HCT116 (cell line): ENCODE data around the gene CDK11A. TPM values are rescaled to one million over a fixed set of nuclear protein-coding genes. Genes with fewer than 3 reads are reported as not detected.

Experiments
- ATAC-seq: fragments of 200-7000 bp; cut with Tn5 transposase; 2 replicates; pipeline ENCODE4 v1.9.1; 2020; ENCODE audit warnings: mild to moderate bottlenecking, moderate library complexity
- BruUV-seq: library from RNA; stranded (reverse); fragments of 400-500 nt; replicated peaks from 2 replicates; lab custom pipeline; 2021; lab: Mats Ljungman, UMichigan
- CTCF ChIA-PET: fragments of 300-600 bp; sonication (Branson Sonifier 250); formaldehyde crosslinking; loops from one replicate; lab custom pipeline; 2021; ENCODE audit warnings: antibody characterized with exemption; lab: Charles Lee
- POLR2A ChIA-PET: fragments of 300-600, 350-600 bp; sonication (Branson Sonifier 250); formaldehyde crosslinking; loops from one replicate; lab custom pipeline; 2021; ENCODE audit warnings: antibody characterized with exemption; lab: Charles Lee
- RAD21 ChIA-PET, 2 experiments: fragments of 300-600 bp; sonication (Branson Sonifier 250); formaldehyde crosslinking; loops; one replicate each; lab custom pipeline; 2023; ENCODE audit warnings: low total read pairs in 2 of 2; ENCODE audit not compliant: uncharacterized antibody in 2 of 2, unreplicated experiment in 2 of 2, low non-redundant PET in 1 of 2; lab: Charles Lee
- DNase-seq: peaks from one replicate; pipeline ENCODE4 v3.0.0-alpha.2; 2010; ENCODE audit warnings: low read depth, low spot score
- H2AFZ ChIP-seq: fragments of 200-600 bp; shearing (Covaris generic), sonication (generic); 2 replicates; pipeline ENCODE4 v1.6.1; 2017; ENCODE audit warnings: low read depth, mixed run types, mixed read lengths, antibody characterized with exemption, low read length; ENCODE audit not compliant: poor library complexity, severe bottlenecking
- H3K27ac ChIP-seq: 2 replicates; pipeline ENCODE4 v1.5.1; 2012; ENCODE audit warnings: low read depth, low read length
- H3K27me3 ChIP-seq: fragments of 200-600 bp; sonication (generic); 2 replicates; pipeline ENCODE4 v1.6.1; 2016; ENCODE audit warnings: mixed run types, low read length, mixed read lengths; ENCODE audit not compliant: insufficient read depth
- H3K36me3 ChIP-seq, 2 experiments: fragments of 200-500 bp in 1 of 2; fragments of 200-600 bp in 1 of 2; sonication (Bioruptor generic) in 1 of 2; sonication (generic) in 1 of 2; 2 replicates each; pipeline versions ENCODE4 v1.5.1 to v1.6.1; 2014 to 2016; ENCODE audit warnings: low read length in 2 of 2, inconsistent platforms in 1 of 2, mixed read lengths in 1 of 2, mixed run types in 1 of 2; ENCODE audit not compliant: insufficient read depth in 2 of 2, control insufficient read depth in 1 of 2
- H3K4me1 ChIP-seq, 2 experiments: fragments of 200-600 bp in 1 of 2; sonication (generic) in 1 of 2; 2 replicates each; pipeline versions ENCODE4 v1.5.1 to v1.6.1; 2012 to 2017; ENCODE audit warnings: low read length in 2 of 2, inconsistent platforms in 1 of 2, mild to moderate bottlenecking in 1 of 2, mixed read lengths in 1 of 2, mixed run types in 1 of 2, moderate library complexity in 1 of 2; ENCODE audit not compliant: insufficient read depth in 2 of 2, control insufficient read depth in 1 of 2
- H3K4me2 ChIP-seq: fragments of 200-600 bp; sonication (generic); 2 replicates; pipeline ENCODE4 v1.6.1; 2017; ENCODE audit warnings: mixed run types, low read length, mixed read lengths
- H3K4me3 ChIP-seq, 2 experiments: fragments of 200-600 bp in 1 of 2; sonication (generic) in 1 of 2; replicated peaks in 1 of 2; 2 replicates each; pipeline ENCODE4 v1.5.1; 2011 to 2016; ENCODE audit warnings: low read length in 2 of 2, control low read depth in 1 of 2, low read depth in 1 of 2, mild to moderate bottlenecking in 1 of 2, mixed read lengths in 1 of 2, mixed run types in 1 of 2
- H3K79me2 ChIP-seq: fragments of 200-600 bp; sonication (generic); 2 replicates; pipeline ENCODE4 v1.6.1; 2017; ENCODE audit warnings: mild to moderate bottlenecking, mixed run types, low read length, moderate library complexity, mixed read lengths; ENCODE audit not compliant: insufficient read depth
- H3K9ac ChIP-seq: fragments of 200-600 bp; sonication (generic); 2 replicates; pipeline ENCODE4 v1.6.1; 2016; ENCODE audit warnings: low read length, mixed read lengths
- H3K9me2 ChIP-seq: fragments of 200-600 bp; sonication (generic), shearing (Covaris generic); 2 replicates; pipeline ENCODE4 v1.6.1; 2017; ENCODE audit warnings: mixed run types, mild to moderate bottlenecking, moderate library complexity; ENCODE audit not compliant: insufficient read depth
- H3K9me3 ChIP-seq, 2 experiments: fragments of 200-500 bp in 1 of 2; fragments of 200-600 bp in 1 of 2; sonication (Bioruptor generic) in 1 of 2; sonication (generic) in 1 of 2; 2 replicates each; pipeline ENCODE4 v1.6.1; 2014 to 2017; ENCODE audit warnings: low read length in 2 of 2, mixed read lengths in 2 of 2, inconsistent platforms in 1 of 2, low read depth in 1 of 2, mild to moderate bottlenecking in 1 of 2, mixed run types in 1 of 2, moderate library complexity in 1 of 2; ENCODE audit not compliant: control insufficient read depth in 1 of 2, insufficient read depth in 1 of 2
- H4K20me1 ChIP-seq: fragments of 200-600 bp; sonication (generic), shearing (Covaris generic); 2 replicates; pipeline ENCODE4 v1.6.1; 2017; ENCODE audit warnings: mixed run types, mild to moderate bottlenecking, moderate library complexity; ENCODE audit not compliant: insufficient read depth
- EZH2phosphoT487 ChIP-seq: fragments of 200-600 bp; IDR thresholded peaks from 2 replicates; pipeline ENCODE4 v1.6.1; 2018; ENCODE audit warnings: antibody characterized with exemption, borderline replicate concordance
- FOSL1 ChIP-seq: IDR thresholded peaks from 2 replicates; pipeline ENCODE4 v1.6.1; 2012; ENCODE audit warnings: low read depth
- POLR2A ChIP-seq: IDR thresholded peaks from 2 replicates; pipeline ENCODE4 v1.7.0; 2011; ENCODE audit warnings: borderline replicate concordance; ENCODE audit not compliant: insufficient read depth, insufficient read length; ENCODE audit errors: extremely low read depth
- REST ChIP-seq: IDR thresholded peaks from 2 replicates; pipeline ENCODE4 v1.6.1; 2012; ENCODE audit warnings: low read depth
- SP1 ChIP-seq: IDR thresholded peaks from 2 replicates; pipeline ENCODE4 v1.6.1; 2012; ENCODE audit warnings: low read depth
- SRF ChIP-seq: IDR thresholded peaks from 2 replicates; pipeline ENCODE4 v1.6.1; 2012; ENCODE audit warnings: low read depth
- TCF7L2 ChIP-seq: IDR thresholded peaks from 2 replicates; pipeline ENCODE4 v1.7.0; 2011; ENCODE audit warnings: borderline replicate concordance, inconsistent platforms; ENCODE audit not compliant: insufficient read depth, insufficient read length; ENCODE audit errors: extremely low read depth
- YY1 ChIP-seq: IDR thresholded peaks from 2 replicates; pipeline ENCODE4 v1.6.1; 2011; ENCODE audit warnings: low read length, low read depth, moderate library complexity, mild to moderate bottlenecking; ENCODE audit not compliant: insufficient replicate concordance; ENCODE audit errors: extremely low read depth
- ZFX ChIP-seq: fragments of 450-650 bp; IDR thresholded peaks from 2 replicates; pipeline ENCODE4 v1.6.1; 2017
- intact Hi-C: fragments of 100-400 bp; cut with micrococcal nuclease; formaldehyde crosslinking; loops from 2 replicates; pipeline ENCODE4 v1.10.0; 2022
- total RNA-seq: library from RNA; stranded (reverse); gene quantifications from one replicate; pipeline ENCODE4 v1.2.1, GENCODE V29; 2021; ENCODE audit not compliant: unreplicated experiment
- TF ChIP-seq, protein P1 (sequence below): IDR thresholded peaks from 2 replicates; pipeline ENCODE4 v1.6.1; 2011; ENCODE audit warnings: mild to moderate bottlenecking, low read length, moderate library complexity; ENCODE audit not compliant: insufficient replicate concordance; ENCODE audit errors: extremely low read depth
- TF ChIP-seq, protein P2 (sequence below): IDR thresholded peaks from 2 replicates; pipeline ENCODE4 v1.6.1; 2012
- TF ChIP-seq, protein P3 (sequence below), 3 experiments: fragments of 200-600 bp in 1 of 3; sonication (generic) in 1 of 3; IDR thresholded peaks in 2 of 3; conservative IDR thresholded peaks in 1 of 3; 2 replicates each; pipeline ENCODE4 v1.5.1; 2012 to 2017; ENCODE audit warnings: low read depth in 2 of 3, low read length in 2 of 3, antibody characterized with exemption in 1 of 3, borderline replicate concordance in 1 of 3, control low read depth in 1 of 3, mild to moderate bottlenecking in 1 of 3, mixed read lengths in 1 of 3, mixed run types in 1 of 3, moderate library complexity in 1 of 3; ENCODE audit not compliant: insufficient read depth in 1 of 3

CDK11A gene
- total RNA-seq, 1 experiment from 2014 or later: 61.0 TPM

GRCh38 chr1:1760715-1761114, 36.6 kb upstream of the CDK11A start:
- CTCF ChIA-PET: no interaction called here
- Histone ChIP-seq H3K36me3 (peaks cover 11 to 46% of the 10 kb centered on the region in 2 experiments; a peak in 3 of 4 replicates), H3K4me2 (no peak overlapping the region), H3K27ac (peak overlapping the region; percentile 91; the same call in 1 of the 2 replicates), H2AFZ (no peak overlapping the region), H3K4me1 (peaks cover 18 to 28% of the 10 kb centered on the region in 2 experiments), H3K27me3 (no peaks in the 10 kb centered on the region), H3K9ac (no peak overlapping the region), H3K79me2 (peaks cover 83% of the 10 kb centered on the region), H3K4me3 (no peak overlapping the region), H4K20me1 (no peaks in the 10 kb centered on the region), H3K9me3 (no peaks in the 10 kb centered on the region), H3K9me2 (no peaks in the 10 kb centered on the region)
- intact Hi-C loops: no loop called here
- DNase-seq (no peak), ATAC-seq (no peak)
- TF ChIP-seq SP1 (no peak), YY1 (no peak), SRF (no peak), EZH2phosphoT487 (no peak), TCF7L2 (no peak), FOSL1 (no peak), POLR2A (no peak), ZFX (no peak), REST (no peak)
- TF ChIP-seq, protein P1, sequence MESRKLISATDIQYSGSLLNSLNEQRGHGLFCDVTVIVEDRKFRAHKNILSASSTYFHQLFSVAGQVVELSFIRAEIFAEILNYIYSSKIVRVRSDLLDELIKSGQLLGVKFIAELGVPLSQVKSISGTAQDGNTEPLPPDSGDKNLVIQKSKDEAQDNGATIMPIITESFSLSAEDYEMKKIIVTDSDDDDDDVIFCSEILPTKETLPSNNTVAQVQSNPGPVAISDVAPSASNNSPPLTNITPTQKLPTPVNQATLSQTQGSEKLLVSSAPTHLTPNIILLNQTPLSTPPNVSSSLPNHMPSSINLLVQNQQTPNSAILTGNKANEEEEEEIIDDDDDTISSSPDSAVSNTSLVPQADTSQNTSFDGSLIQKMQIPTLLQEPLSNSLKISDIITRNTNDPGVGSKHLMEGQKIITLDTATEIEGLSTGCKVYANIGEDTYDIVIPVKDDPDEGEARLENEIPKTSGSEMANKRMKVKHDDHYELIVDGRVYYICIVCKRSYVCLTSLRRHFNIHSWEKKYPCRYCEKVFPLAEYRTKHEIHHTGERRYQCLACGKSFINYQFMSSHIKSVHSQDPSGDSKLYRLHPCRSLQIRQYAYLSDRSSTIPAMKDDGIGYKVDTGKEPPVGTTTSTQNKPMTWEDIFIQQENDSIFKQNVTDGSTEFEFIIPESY: no peak
- TF ChIP-seq, protein P2, sequence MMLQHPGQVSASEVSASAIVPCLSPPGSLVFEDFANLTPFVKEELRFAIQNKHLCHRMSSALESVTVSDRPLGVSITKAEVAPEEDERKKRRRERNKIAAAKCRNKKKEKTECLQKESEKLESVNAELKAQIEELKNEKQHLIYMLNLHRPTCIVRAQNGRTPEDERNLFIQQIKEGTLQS: no peak
- TF ChIP-seq, protein P3, sequence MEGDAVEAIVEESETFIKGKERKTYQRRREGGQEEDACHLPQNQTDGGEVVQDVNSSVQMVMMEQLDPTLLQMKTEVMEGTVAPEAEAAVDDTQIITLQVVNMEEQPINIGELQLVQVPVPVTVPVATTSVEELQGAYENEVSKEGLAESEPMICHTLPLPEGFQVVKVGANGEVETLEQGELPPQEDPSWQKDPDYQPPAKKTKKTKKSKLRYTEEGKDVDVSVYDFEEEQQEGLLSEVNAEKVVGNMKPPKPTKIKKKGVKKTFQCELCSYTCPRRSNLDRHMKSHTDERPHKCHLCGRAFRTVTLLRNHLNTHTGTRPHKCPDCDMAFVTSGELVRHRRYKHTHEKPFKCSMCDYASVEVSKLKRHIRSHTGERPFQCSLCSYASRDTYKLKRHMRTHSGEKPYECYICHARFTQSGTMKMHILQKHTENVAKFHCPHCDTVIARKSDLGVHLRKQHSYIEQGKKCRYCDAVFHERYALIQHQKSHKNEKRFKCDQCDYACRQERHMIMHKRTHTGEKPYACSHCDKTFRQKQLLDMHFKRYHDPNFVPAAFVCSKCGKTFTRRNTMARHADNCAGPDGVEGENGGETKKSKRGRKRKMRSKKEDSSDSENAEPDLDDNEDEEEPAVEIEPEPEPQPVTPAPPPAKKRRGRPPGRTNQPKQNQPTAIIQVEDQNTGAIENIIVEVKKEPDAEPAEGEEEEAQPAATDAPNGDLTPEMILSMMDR (IDR thresholded peaks at IDR 0.05 in 2 of 3, conservative IDR thresholded peaks at IDR 0.05 in 1 of 3; ENCODE audit: borderline replicate concordance in 1 of 3, insufficient read depth in 1 of 3, low read depth in 2 of 3, low read length in 2 of 3): no peak
- RAD21 ChIA-PET: no interaction called here
- POLR2A ChIA-PET: no interaction called here
- no TSS peak for BruUV-seq
